HEK293 (cell line): ENCODE measurements around the gene GTF2A1.

ENCODE experiments used
- CTCF ChIA-PET: fragments of 350-600 bp; formaldehyde crosslinking; extraction: SDS; loops from one replicate; lab custom pipeline; 2021; ENCODE audit warnings: antibody characterized with exemption; lab: Yijun Ruan, JAX
- POLR2A ChIA-PET: fragments of 300-600 bp; formaldehyde crosslinking; extraction: SDS; loops from one replicate; lab custom pipeline; 2020; ENCODE audit warnings: antibody characterized with exemption, inconsistent platforms; lab: Yijun Ruan, JAX
- H3K27ac ChIP-seq: fragments of 200-500 bp; sonication (Bioruptor generic); 2 replicates; pipeline ENCODE4 v1.5.1; 2014; ENCODE audit warnings: low read depth, low read length, control low read depth, inconsistent platforms; ENCODE audit errors: extremely low read depth
- H3K36me3 ChIP-seq, 2 experiments: fragments of 200-500 bp in 1 of 2; sonication (Bioruptor generic) in 1 of 2; 1 replicate in 1 of 2; 2 replicates in 1 of 2; pipeline ENCODE4 v1.5.1; 2014 to 2017; ENCODE audit warnings: inconsistent platforms in 2 of 2, low read length in 2 of 2; ENCODE audit not compliant: control insufficient read depth in 2 of 2, insufficient read depth in 1 of 2
- H3K4me1 ChIP-seq: fragments of 200-500 bp; sonication (Bioruptor generic); 2 replicates; pipeline ENCODE4 v1.5.1; 2014; ENCODE audit warnings: mild to moderate bottlenecking, low read length, inconsistent platforms; ENCODE audit not compliant: control insufficient read depth, insufficient read depth
- H3K4me3 ChIP-seq: 2 replicates; pipeline ENCODE4 v1.5.1; 2011; ENCODE audit warnings: low read depth, mild to moderate bottlenecking, control low read depth, low read length, moderate library complexity
- H3K9me3 ChIP-seq: fragments of 200-500 bp; sonication (Bioruptor generic); 2 replicates; pipeline ENCODE4 v1.5.1; 2014; ENCODE audit warnings: low read depth, low read length, inconsistent platforms; ENCODE audit not compliant: control insufficient read depth, insufficient read depth
- ELK4 ChIP-seq: IDR thresholded peaks from 2 replicates; pipeline ENCODE4 v1.6.1; 2011; ENCODE audit warnings: mild to moderate bottlenecking, low read depth, low read length, borderline replicate concordance
- GLI4 ChIP-seq: fragments of 450-650 bp; formaldehyde crosslinking; IDR thresholded peaks from 2 replicates; pipeline ENCODE4 v1.5.1; 2016; ENCODE audit warnings: missing biosample characterization, missing genetic modification characterization
- KLF9 ChIP-seq: fragments of 450-650 bp; formaldehyde crosslinking; IDR thresholded peaks from 2 replicates; pipeline ENCODE4 v1.5.1; 2016; ENCODE audit warnings: missing biosample characterization, missing genetic modification characterization, low read depth
- MZF1 ChIP-seq: fragments of 450-650 bp; formaldehyde crosslinking; IDR thresholded peaks from 2 replicates; pipeline ENCODE4 v1.5.1; 2017; ENCODE audit warnings: missing biosample characterization, missing genetic modification characterization, borderline replicate concordance
- TRIM28 ChIP-seq: IDR thresholded peaks from 2 replicates; pipeline ENCODE4 v1.6.1; 2011; ENCODE audit warnings: low read length, control low read depth, borderline replicate concordance
- ZNF19 ChIP-seq: fragments of 450-650 bp; formaldehyde crosslinking; IDR thresholded peaks from 2 replicates; pipeline ENCODE4; 2016; ENCODE audit warnings: missing biosample characterization, missing genetic modification characterization, low read depth
- ZNF221 ChIP-seq: fragments of 450-650 bp; formaldehyde crosslinking; IDR thresholded peaks from 2 replicates; pipeline ENCODE4 v1.5.1; 2017; ENCODE audit warnings: missing biosample characterization, missing genetic modification characterization, borderline replicate concordance
- ZNF23 ChIP-seq: fragments of 450-650 bp; formaldehyde crosslinking; IDR thresholded peaks from 2 replicates; pipeline ENCODE4 v1.5.1; 2016; ENCODE audit warnings: missing biosample characterization, missing genetic modification characterization, borderline replicate concordance
- ZNF473 ChIP-seq: fragments of 450-650 bp; formaldehyde crosslinking; IDR thresholded peaks from 2 replicates; pipeline ENCODE4 v1.5.1; 2017; ENCODE audit warnings: missing biosample characterization, missing genetic modification characterization
- ZNF558 ChIP-seq: fragments of 450-650 bp; formaldehyde crosslinking; IDR thresholded peaks from 2 replicates; pipeline ENCODE4 v1.5.1; 2016; ENCODE audit warnings: missing biosample characterization, missing genetic modification characterization
- ZNF654 ChIP-seq: fragments of 450-650 bp; formaldehyde crosslinking; IDR thresholded peaks from 2 replicates; pipeline ENCODE4 v1.5.1; 2016; ENCODE audit warnings: low read depth, missing biosample characterization, missing genetic modification characterization
- ZNF660 ChIP-seq: fragments of 450-650 bp; IDR thresholded peaks from 2 replicates; pipeline ENCODE4 v1.5.1; 2018; ENCODE audit warnings: missing biosample characterization, mild to moderate bottlenecking, missing genetic modification characterization
- ZNF707 ChIP-seq: fragments of 450-650 bp; formaldehyde crosslinking; IDR thresholded peaks from 2 replicates; pipeline ENCODE4 v1.5.1; 2016; ENCODE audit warnings: missing biosample characterization, missing genetic modification characterization
- ZNF76 ChIP-seq: fragments of 450-650 bp; formaldehyde crosslinking; IDR thresholded peaks from 2 replicates; pipeline ENCODE4; 2016; ENCODE audit warnings: low read depth, missing biosample characterization, missing genetic modification characterization, borderline replicate concordance
- ZNF792 ChIP-seq: fragments of 450-650 bp; formaldehyde crosslinking; IDR thresholded peaks from 2 replicates; pipeline ENCODE4 v1.5.1; 2016; ENCODE audit warnings: missing biosample characterization, missing genetic modification characterization
- ZSCAN23 ChIP-seq: fragments of 450-650 bp; formaldehyde crosslinking; IDR thresholded peaks from 2 replicates; pipeline ENCODE4 v1.5.1; 2016; ENCODE audit warnings: missing biosample characterization, missing genetic modification characterization
- ZXDB ChIP-seq: fragments of 450-650 bp; formaldehyde crosslinking; IDR thresholded peaks from 2 replicates; pipeline ENCODE4 v1.5.1; 2016; ENCODE audit warnings: missing biosample characterization, missing genetic modification characterization
- TF ChIP-seq, protein P1 (sequence below): fragments of 450-650 bp; formaldehyde crosslinking; IDR thresholded peaks from 2 replicates; pipeline ENCODE4 v1.5.1; 2017; ENCODE audit warnings: missing biosample characterization, missing genetic modification characterization
- TF ChIP-seq, protein P2 (sequence below): fragments of 450-650 bp; formaldehyde crosslinking; conservative IDR thresholded peaks from 2 replicates; pipeline ENCODE4 v1.5.1; 2016; ENCODE audit warnings: low read depth, missing biosample characterization, missing genetic modification characterization
- TF ChIP-seq, protein P3 (sequence below): fragments of 450-650 bp; formaldehyde crosslinking; IDR thresholded peaks from 2 replicates; pipeline ENCODE4 v1.5.1; 2016; ENCODE audit warnings: missing biosample characterization, missing genetic modification characterization
- TF ChIP-seq, protein P4 (sequence below): fragments of 450-650 bp; formaldehyde crosslinking; IDR thresholded peaks from 2 replicates; pipeline ENCODE4 v1.5.1; 2016; ENCODE audit warnings: missing biosample characterization, missing genetic modification characterization
- TF ChIP-seq, protein P5 (sequence below): fragments of 450-650 bp; formaldehyde crosslinking; IDR thresholded peaks from 2 replicates; pipeline ENCODE4 v1.5.1; 2016; ENCODE audit warnings: missing biosample characterization, missing genetic modification characterization

Gene GTF2A1

DNA sequence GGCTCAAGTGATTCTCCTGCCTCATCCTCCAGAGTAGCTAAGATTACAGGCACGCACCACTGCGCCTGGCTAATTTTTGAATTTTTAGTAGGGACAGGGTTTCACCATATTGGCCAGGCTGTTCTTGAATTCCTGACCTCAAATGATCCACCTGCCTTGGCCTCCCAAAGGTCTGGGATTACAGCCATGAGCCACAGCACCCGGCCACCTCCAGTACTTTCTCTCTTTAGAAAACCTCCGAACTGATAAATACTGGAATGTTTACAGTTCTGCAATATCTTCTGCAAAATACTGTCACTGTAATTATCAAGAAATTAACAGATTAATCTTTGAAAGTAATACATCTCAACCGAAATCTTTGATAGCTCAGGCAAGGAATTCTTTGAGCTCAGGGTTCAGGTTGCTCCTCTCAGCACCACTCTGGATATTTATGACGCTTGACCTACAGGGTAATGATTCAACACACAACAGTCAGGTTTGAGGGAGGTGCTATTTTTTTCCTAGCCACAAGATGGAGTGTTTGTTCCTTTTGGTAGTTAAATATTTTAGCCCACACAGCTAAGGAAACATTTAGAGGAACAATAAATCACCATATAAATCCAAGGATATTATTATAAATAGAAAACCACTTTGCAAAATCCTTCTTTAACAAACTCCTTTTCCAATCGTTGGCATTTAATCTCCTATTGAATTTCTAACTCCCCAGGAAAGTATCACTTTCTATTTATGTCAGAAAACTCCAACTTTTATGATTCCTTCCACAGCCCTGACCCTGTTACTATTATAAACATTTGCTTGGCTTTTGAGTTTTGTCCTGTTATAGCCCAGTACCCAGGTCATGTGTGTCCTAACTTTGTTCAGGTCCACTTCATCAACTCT is 48.6 kb upstream of the GTF2A1 start (continued):
- TF ChIP-seq, protein P1, sequence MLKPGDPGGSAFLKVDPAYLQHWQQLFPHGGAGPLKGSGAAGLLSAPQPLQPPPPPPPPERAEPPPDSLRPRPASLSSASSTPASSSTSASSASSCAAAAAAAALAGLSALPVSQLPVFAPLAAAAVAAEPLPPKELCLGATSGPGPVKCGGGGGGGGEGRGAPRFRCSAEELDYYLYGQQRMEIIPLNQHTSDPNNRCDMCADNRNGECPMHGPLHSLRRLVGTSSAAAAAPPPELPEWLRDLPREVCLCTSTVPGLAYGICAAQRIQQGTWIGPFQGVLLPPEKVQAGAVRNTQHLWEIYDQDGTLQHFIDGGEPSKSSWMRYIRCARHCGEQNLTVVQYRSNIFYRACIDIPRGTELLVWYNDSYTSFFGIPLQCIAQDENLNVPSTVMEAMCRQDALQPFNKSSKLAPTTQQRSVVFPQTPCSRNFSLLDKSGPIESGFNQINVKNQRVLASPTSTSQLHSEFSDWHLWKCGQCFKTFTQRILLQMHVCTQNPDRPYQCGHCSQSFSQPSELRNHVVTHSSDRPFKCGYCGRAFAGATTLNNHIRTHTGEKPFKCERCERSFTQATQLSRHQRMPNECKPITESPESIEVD (tag by site-specific recombination), result peak; percentile 69
- TF ChIP-seq ZNF558 (tag by site-specific recombination) (no peak), ZNF654 (tag by site-specific recombination) (peak; percentile 73), ZNF792 (no peak), ZNF660 (peak; percentile 40; the same call in 1 of the 2 replicates), ZSCAN23 (tag by site-specific recombination) (no peak), ZNF707 (no peak), KLF9 (tag by site-specific recombination) (no peak), MZF1 (tag by site-specific recombination) (no peak), ZNF23 (tag by site-specific recombination) (no peak), TRIM28 (no peak)
- TF ChIP-seq, protein P2, sequence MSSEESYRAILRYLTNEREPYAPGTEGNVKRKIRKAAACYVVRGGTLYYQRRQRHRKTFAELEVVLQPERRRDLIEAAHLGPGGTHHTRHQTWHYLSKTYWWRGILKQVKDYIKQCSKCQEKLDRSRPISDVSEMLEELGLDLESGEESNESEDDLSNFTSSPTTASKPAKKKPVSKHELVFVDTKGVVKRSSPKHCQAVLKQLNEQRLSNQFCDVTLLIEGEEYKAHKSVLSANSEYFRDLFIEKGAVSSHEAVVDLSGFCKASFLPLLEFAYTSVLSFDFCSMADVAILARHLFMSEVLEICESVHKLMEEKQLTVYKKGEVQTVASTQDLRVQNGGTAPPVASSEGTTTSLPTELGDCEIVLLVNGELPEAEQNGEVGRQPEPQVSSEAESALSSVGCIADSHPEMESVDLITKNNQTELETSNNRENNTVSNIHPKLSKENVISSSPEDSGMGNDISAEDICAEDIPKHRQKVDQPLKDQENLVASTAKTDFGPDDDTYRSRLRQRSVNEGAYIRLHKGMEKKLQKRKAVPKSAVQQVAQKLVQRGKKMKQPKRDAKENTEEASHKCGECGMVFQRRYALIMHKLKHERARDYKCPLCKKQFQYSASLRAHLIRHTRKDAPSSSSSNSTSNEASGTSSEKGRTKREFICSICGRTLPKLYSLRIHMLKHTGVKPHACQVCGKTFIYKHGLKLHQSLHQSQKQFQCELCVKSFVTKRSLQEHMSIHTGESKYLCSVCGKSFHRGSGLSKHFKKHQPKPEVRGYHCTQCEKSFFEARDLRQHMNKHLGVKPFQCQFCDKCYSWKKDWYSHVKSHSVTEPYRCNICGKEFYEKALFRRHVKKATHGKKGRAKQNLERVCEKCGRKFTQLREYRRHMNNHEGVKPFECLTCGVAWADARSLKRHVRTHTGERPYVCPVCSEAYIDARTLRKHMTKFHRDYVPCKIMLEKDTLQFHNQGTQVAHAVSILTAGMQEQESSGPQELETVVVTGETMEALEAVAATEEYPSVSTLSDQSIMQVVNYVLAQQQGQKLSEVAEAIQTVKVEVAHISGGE (tag by site-specific recombination), result no peak

DNA sequence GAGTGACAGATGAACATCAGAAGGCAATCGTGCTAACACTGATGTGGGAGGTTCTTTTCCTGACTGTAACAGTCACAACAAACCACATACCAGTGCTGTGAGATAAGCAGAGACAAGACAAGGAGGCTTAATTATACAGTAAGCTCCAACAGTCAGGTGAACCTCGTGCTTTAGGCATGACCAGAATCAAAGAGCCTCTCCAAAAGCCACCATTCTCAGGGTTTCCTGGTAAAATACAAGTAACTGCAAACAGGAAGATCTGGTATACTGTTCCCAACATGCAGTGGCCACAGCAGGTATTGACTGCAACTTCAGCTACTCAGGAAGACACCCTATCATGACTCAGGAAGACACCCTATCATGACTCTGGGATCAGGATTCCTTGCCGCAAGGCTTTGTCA is 47.3 kb upstream of the GTF2A1 start:
- Histone ChIP-seq H3K27ac (no peak overlapping the region), H3K36me3 (peaks cover 3 to 8% of the 10 kb centered on the region in 2 experiments; a peak in 2 of 3 replicates), H3K4me1 (0 out of 2 replicates have a peak, but pooled peaks cover 2% of the 10 kb centered on the region), H3K4me3 (no peak overlapping the region), H3K9me3 (no peaks in the 10 kb centered on the region)
- no peak for TF ChIP-seq ZNF221
- TF ChIP-seq, protein P3, sequence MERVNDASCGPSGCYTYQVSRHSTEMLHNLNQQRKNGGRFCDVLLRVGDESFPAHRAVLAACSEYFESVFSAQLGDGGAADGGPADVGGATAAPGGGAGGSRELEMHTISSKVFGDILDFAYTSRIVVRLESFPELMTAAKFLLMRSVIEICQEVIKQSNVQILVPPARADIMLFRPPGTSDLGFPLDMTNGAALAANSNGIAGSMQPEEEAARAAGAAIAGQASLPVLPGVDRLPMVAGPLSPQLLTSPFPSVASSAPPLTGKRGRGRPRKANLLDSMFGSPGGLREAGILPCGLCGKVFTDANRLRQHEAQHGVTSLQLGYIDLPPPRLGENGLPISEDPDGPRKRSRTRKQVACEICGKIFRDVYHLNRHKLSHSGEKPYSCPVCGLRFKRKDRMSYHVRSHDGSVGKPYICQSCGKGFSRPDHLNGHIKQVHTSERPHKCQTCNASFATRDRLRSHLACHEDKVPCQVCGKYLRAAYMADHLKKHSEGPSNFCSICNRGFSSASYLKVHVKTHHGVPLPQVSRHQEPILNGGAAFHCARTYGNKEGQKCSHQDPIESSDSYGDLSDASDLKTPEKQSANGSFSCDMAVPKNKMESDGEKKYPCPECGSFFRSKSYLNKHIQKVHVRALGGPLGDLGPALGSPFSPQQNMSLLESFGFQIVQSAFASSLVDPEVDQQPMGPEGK (tag by site-specific recombination), result no peak
- TF ChIP-seq ELK4, result no peak
- TF ChIP-seq GLI4 (tag by site-specific recombination), result no peak
- TF ChIP-seq, protein P4, sequence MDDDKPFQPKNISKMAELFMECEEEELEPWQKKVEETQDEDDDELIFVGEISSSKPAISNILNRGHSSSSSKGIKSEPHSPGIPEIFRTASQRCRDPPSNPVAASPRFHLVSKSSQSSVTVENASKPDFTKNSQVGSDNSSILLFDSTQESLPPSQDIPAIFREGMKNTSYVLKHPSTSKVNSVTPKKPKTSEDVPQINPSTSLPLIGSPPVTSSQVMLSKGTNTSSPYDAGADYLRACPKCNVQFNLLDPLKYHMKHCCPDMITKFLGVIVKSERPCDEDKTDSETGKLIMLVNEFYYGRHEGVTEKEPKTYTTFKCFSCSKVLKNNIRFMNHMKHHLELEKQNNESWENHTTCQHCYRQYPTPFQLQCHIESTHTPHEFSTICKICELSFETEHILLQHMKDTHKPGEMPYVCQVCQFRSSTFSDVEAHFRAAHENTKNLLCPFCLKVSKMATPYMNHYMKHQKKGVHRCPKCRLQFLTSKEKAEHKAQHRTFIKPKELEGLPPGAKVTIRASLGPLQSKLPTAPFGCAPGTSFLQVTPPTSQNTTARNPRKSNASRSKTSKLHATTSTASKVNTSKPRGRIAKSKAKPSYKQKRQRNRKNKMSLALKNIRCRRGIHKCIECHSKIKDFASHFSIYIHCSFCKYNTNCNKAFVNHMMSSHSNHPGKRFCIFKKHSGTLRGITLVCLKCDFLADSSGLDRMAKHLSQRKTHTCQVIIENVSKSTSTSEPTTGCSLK (tag by site-specific recombination), result no peak
- no peak for TF ChIP-seq ZXDB
- TF ChIP-seq, protein P5, sequence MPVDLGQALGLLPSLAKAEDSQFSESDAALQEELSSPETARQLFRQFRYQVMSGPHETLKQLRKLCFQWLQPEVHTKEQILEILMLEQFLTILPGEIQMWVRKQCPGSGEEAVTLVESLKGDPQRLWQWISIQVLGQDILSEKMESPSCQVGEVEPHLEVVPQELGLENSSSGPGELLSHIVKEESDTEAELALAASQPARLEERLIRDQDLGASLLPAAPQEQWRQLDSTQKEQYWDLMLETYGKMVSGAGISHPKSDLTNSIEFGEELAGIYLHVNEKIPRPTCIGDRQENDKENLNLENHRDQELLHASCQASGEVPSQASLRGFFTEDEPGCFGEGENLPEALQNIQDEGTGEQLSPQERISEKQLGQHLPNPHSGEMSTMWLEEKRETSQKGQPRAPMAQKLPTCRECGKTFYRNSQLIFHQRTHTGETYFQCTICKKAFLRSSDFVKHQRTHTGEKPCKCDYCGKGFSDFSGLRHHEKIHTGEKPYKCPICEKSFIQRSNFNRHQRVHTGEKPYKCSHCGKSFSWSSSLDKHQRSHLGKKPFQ (tag by site-specific recombination), result no peak
- TF ChIP-seq ZNF76 (tag by site-specific recombination), result no peak
- TF ChIP-seq ZNF473, result no peak
- TF ChIP-seq ZNF19, result no peak
- TF ChIP-seq ZSCAN23 (tag by site-specific recombination), result no peak
- ChIA-PET CTCF (interaction anchor here (0.6 to 10.2 kb wide), 11 partner anchors 15 to 197 kb away, joined by 3 to 169 read pairs (median 5); no protein-coding TSS in a partner anchor), POLR2A (interaction anchor here (1.2 to 1.4 kb wide), 2 partner anchors 47 to 49 kb away, joined by 4 to 12 read pairs; partner anchors contain the start of gene GTF2A1)
